ENCODE results near the gene RIMBP2.

The RIMBP2 gene

DNA sequence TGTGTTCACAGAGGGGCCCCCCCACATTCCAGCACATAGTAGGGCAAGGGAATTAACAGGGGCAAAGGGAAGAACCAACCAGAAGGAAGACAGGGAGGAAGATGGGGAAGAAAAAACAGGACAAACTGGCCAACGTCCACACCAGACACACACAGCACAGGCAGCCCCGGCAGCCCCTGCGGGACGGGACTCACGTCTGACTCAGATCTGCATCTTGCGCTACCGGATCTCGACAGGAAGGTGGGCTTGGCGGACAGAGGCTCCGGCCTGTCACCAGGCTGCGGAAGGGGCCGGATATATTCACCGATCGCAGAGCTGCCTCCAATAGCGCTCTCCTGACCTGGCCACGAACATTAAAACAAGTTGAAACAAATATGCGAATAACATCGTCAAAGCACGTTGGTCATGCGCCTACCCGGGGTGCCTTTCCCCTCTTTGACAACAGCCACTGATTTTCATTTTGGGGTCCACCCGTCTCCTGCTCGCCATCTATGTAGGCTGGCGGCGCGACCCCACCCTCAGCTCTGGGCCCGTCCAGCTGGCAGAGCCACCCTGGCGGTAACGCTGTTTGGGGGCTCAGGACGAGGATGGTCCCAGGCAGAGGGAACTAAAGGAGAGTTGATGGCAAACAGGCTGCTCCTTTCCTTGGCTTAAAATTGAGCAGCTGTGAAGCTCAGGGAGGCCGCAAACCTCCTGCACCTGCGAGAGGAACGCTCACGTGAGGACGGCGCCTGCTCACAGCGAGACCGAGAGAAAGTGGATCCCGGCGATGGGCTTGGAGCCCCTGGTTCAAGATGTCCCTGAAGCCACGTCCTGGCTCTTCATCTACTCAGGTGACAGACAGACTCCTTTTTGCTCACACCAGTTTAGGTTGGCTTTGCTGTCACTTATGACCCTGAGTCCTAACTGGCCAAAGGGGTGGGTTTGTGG is 264.8 kb downstream of the RIMBP2 start:
- no peak overlapping the region for H3K4me3 ChIP-seq (ENCODE audit: low read depth, low read length)
- no peak for DNase-seq (ENCODE audit: low read depth)
- TF ChIP-seq, protein P1, sequence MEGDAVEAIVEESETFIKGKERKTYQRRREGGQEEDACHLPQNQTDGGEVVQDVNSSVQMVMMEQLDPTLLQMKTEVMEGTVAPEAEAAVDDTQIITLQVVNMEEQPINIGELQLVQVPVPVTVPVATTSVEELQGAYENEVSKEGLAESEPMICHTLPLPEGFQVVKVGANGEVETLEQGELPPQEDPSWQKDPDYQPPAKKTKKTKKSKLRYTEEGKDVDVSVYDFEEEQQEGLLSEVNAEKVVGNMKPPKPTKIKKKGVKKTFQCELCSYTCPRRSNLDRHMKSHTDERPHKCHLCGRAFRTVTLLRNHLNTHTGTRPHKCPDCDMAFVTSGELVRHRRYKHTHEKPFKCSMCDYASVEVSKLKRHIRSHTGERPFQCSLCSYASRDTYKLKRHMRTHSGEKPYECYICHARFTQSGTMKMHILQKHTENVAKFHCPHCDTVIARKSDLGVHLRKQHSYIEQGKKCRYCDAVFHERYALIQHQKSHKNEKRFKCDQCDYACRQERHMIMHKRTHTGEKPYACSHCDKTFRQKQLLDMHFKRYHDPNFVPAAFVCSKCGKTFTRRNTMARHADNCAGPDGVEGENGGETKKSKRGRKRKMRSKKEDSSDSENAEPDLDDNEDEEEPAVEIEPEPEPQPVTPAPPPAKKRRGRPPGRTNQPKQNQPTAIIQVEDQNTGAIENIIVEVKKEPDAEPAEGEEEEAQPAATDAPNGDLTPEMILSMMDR (IDR thresholded peaks at IDR 0.05; ENCODE audit: low read depth, low read length), result no peak
- TF ChIP-seq MYC (IDR thresholded peaks at IDR 0.05; ENCODE audit: low read depth, low read length) (no peak), POLR2A (IDR thresholded peaks at IDR 0.05; ENCODE audit: extremely low read depth, insufficient read length) (no peak)
- TF ChIP-seq, protein P2, sequence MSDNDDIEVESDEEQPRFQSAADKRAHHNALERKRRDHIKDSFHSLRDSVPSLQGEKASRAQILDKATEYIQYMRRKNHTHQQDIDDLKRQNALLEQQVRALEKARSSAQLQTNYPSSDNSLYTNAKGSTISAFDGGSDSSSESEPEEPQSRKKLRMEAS (IDR thresholded peaks at IDR 0.05; ENCODE audit: low read depth, low read length), result no peak

DNA sequence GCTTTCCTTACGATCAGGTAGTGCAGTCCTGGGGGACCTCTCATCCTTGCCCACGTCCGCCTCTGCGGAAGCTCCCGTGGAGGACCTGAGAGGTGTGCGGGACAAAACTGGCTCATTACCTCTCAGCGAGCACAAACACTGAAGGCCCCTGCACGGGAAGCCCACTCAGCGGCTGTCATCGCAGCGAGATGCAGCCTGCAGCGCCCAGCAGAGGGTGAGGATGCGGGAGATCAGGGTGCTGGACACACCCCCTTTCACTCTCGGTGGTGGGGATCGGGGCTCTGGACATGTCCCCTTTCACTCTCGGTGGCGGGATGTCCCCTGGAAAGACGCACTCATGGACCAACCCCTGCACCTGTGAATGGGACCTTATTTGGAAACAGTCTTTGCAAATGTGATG is 266.8 kb downstream of the RIMBP2 start:
- TF ChIP-seq, protein P2 (IDR thresholded peaks at IDR 0.05; ENCODE audit: low read depth, low read length), result no peak
- TF ChIP-seq MYC (IDR thresholded peaks at IDR 0.05; ENCODE audit: low read depth, low read length), result no peak
- TF ChIP-seq POLR2A (IDR thresholded peaks at IDR 0.05; ENCODE audit: extremely low read depth, insufficient read length), result no peak
- TF ChIP-seq, protein P1 (IDR thresholded peaks at IDR 0.05; ENCODE audit: low read depth, low read length), result no peak
- no peak overlapping the region for H3K4me3 ChIP-seq (ENCODE audit: low read depth, low read length)
- no peak for DNase-seq (ENCODE audit: low read depth)

DNA sequence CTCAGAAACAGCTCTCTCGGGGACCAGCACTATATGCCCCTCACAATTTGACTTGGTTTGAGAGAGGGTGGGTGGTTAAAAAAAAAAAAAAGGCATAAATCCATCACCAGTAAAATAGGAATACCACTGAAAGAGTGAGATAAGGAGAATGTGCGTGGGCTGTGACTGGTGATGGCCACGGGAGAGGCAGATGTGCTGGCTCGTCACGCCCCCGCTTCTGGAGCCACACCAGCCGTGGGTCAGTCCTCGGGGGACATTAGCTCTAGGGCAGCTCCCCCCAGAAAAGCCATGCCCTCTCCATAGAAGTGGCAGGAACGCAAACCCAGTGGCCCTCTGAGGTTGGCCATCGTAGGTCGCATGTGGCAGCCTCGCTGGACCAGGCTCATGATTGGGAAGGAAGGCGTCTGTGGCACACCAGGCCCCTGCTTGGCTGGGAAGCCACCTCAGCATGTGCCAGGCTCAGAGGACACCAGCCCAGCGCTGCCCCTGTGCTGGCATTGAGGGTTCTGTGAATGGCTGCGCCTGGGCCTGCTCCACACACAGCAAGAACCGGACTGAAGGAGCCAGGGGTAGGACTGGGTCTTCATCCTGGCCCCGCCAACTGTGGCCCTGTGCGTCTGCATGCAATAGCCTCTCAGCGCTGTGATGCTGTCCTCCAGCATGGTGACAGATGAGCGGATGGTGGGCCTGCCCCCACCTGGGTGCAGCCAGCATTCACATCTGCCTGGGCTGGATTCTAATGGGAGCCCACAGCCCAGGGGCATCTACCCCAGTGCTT is 267.9 kb downstream of the RIMBP2 start:
- TF ChIP-seq, protein P2 (IDR thresholded peaks at IDR 0.05; ENCODE audit: low read depth, low read length), result no peak
- H3K4me3 ChIP-seq (ENCODE audit: low read depth, low read length), result no peak overlapping the region
- DNase-seq (ENCODE audit: low read depth), result no peak

DNA sequence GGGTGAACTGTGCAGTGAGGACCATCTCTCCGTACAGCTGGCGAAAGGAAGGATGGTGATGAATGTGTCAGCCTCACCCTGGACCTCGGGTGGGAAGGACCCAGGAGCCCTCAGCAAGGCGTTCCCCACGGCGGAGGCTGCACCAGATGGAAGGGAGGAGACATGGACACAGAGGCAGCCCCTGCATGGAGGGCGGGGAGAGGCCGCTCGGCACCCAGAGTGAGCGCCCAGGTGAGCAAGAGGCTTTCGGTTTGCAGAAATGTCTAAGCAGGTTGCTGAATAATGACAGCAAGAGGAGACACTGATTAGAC is 268.5 kb downstream of the RIMBP2 start:
- no peak overlapping the region for H3K4me3 ChIP-seq (ENCODE audit: low read depth, low read length)
- no peak for TF ChIP-seq MYC (IDR thresholded peaks at IDR 0.05; ENCODE audit: low read depth, low read length)
- TF ChIP-seq, protein P2 (IDR thresholded peaks at IDR 0.05; ENCODE audit: low read depth, low read length), result no peak
- TF ChIP-seq, protein P1 (IDR thresholded peaks at IDR 0.05; ENCODE audit: low read depth, low read length), result no peak
- TF ChIP-seq POLR2A (IDR thresholded peaks at IDR 0.05; ENCODE audit: extremely low read depth, insufficient read length), result no peak
- no peak for DNase-seq (ENCODE audit: low read depth)

DNA sequence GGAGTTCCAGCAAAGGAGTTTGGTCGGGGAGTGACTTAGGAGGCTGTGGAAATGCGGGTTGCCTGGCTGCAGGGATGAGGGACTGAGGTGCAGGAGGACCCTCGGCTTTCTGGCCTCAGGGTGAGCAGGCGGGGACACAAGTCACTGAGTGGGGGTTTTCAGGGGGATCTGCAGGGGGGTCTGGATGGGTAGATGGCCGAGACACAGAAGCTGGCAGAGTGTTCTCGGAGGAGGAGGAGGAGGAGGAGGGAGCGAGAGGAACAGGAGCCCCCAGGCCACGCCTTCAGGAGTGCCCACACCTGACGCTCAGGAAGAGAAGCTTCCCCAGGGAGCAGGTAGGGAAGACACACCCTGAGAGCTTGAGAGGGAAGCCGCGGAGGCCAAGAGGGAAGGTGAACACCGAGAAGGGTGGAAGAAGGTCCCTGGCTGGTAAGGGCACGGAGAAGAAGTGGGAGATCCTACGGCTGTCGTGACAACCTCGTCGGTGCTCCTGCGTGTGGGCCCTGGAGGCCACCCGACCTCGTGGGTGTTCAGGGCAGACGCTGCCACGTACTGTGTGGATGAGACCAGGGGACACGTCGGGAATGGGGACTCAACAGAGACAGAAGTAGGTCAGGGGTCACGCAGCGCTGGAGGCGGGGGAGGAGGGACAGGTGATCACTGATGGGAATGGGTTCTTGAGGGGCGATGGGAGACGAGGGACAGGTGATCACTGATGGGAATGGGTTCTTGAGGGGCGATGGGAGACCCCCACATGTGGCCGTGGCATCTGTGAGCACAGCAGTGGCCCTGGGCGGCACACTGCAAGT is 269.0 kb downstream of the RIMBP2 start:
- DNase-seq (ENCODE audit: low read depth), result no peak
- no peak for TF ChIP-seq MYC (IDR thresholded peaks at IDR 0.05; ENCODE audit: low read depth, low read length)
- TF ChIP-seq, protein P2 (IDR thresholded peaks at IDR 0.05; ENCODE audit: low read depth, low read length), result no peak
- no peak for TF ChIP-seq POLR2A (IDR thresholded peaks at IDR 0.05; ENCODE audit: extremely low read depth, insufficient read length)
- TF ChIP-seq, protein P1 (IDR thresholded peaks at IDR 0.05; ENCODE audit: low read depth, low read length), result no peak
- no peak overlapping the region for H3K4me3 ChIP-seq (ENCODE audit: low read depth, low read length)
